Upper lobe of left lung (tissue), 6 donors: ENCODE results near the gene CCM2. TPM values are rescaled to one million over a fixed set of nuclear protein-coding genes. Genes with fewer than 3 reads are reported as not detected.

ENCODE experiments used
- ATAC-seq, 2 donors: fragments of 200-7000 bp; cut with Tn5 transposase; one replicate each; pipeline ENCODE4 v1.9.1; 2022; ENCODE audit warnings: mild to moderate bottlenecking in 2 of 2, moderate library complexity in 2 of 2; ENCODE audit not compliant: low FRiP score in 2 of 2
- DNase-seq, 2 donors: peaks; one replicate each; pipeline ENCODE4 v3.0.0-alpha.2; 2019 to 2020
- H3K27ac ChIP-seq, 4 donors: fragments of 200-600 bp; sonication (generic); one replicate each; pipeline ENCODE4 v1.5.1; 2016 to 2019
- H3K27me3 ChIP-seq, 4 donors: fragments of 200-600 bp; sonication (generic); one replicate each; pipeline ENCODE4 v1.5.1; 2017 to 2019
- H3K36me3 ChIP-seq, 4 donors: fragments of 200-600 bp; sonication (generic); one replicate each; pipeline ENCODE4 v1.5.1; 2016 to 2019
- H3K4me1 ChIP-seq, 4 donors: fragments of 200-600 bp; sonication (generic); one replicate each; pipeline ENCODE4 v1.5.1; 2018 to 2019
- H3K4me3 ChIP-seq, 4 donors: fragments of 200-600 bp; sonication (generic); one replicate each; pipeline ENCODE4 v1.5.1; 2017 to 2019; ENCODE audit warnings: mild to moderate bottlenecking in 2 of 4, moderate library complexity in 1 of 4
- H3K9me3 ChIP-seq, 4 donors: fragments of 200-600 bp; sonication (generic); one replicate each; pipeline ENCODE4 v1.5.1; 2018 to 2019
- EP300 ChIP-seq, 4 donors: sonication (generic); formaldehyde crosslinking; IDR thresholded peaks; one replicate each; pipeline ENCODE4 v1.5.1; 2017; ENCODE audit warnings: antibody characterized with exemption in 4 of 4, control low read depth in 2 of 4
- POLR2A ChIP-seq, 4 donors: fragments of 450-650 bp; IDR thresholded peaks; one replicate each; pipeline ENCODE4 v1.5.1; 2016 to 2017; ENCODE audit warnings: antibody characterized with exemption in 4 of 4, mild to moderate bottlenecking in 2 of 4
- POLR2AphosphoS5 ChIP-seq, 2 donors: sonication (generic); formaldehyde crosslinking; IDR thresholded peaks; one replicate each; pipeline ENCODE4 v1.5.1; 2017; ENCODE audit warnings: antibody characterized with exemption in 2 of 2
- WGBS, 2 donors: methylation state at CpG; one replicate each; pipeline ENCODE4 v1.1.5; 2017 to 2018; 5-methylcytosine and 5-hydroxymethylcytosine counted together
- total RNA-seq, 6 donors: library from RNA; depleted of rRNA in 4 of 6; stranded (reverse); fragments of >200 nt in 4 of 6; gene quantifications; one replicate each; pipeline versions ENCODE4 v1.1.0 to v1.2.1, GENCODE V29; 2016 to 2021
- TF ChIP-seq, protein P1 (sequence below), 6 experiments: fragments of 450-650 bp in 4 of 6; fragments of 200-600 bp in 2 of 6; sonication (generic) in 2 of 6; IDR thresholded peaks; one replicate each; pipeline ENCODE4 v1.5.1; 2016 to 2019; ENCODE audit warnings: antibody characterized with exemption in 6 of 6
- donor health status: DM: no; HTN: no; CAD: no; lungs with moderate emphysema.
- donor health status: DM: no; HTN: yes; CAD: no; lungs with severe emphysema.

The CCM2 gene
- total RNA-seq, 6 donors from 2014 or later = 30.9 to 63.9 (median 46.8) TPM

DNA sequence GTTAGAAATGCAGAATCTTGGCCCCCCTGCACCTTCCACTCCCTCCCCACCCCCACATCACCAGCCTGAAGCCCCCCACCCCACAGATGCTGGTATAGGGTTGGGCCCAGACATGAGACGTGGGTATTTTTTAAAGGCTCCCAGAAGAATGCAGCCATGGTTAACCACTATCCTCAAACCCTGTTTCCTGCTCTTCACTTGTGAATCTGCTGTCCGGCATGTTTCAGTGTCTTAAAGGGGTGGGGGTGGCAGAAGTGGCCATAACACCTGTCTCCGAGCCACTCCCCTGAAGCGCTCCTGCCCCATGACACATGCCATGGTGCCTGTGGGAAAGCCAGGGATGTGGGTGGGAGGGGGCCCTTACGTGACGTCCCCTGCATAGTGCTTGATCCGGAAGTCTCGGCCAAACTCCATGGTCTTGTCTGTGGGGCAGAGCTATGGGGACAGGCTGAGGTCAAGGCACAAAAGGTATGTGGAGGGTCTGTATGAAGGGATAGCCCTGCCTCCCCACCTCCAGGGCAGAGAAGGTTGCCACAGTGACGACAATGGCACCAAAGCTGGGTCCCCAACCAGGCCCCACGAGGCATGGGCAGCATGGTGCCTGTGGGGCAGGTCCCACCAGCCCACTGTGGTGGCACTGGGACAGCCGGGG, 30.8 kb upstream of the CCM2 start:
- peaks cover 0 to 12% (median 3%) of the 10 kb centered on the region in 4 donors for H3K36me3 ChIP-seq

DNA sequence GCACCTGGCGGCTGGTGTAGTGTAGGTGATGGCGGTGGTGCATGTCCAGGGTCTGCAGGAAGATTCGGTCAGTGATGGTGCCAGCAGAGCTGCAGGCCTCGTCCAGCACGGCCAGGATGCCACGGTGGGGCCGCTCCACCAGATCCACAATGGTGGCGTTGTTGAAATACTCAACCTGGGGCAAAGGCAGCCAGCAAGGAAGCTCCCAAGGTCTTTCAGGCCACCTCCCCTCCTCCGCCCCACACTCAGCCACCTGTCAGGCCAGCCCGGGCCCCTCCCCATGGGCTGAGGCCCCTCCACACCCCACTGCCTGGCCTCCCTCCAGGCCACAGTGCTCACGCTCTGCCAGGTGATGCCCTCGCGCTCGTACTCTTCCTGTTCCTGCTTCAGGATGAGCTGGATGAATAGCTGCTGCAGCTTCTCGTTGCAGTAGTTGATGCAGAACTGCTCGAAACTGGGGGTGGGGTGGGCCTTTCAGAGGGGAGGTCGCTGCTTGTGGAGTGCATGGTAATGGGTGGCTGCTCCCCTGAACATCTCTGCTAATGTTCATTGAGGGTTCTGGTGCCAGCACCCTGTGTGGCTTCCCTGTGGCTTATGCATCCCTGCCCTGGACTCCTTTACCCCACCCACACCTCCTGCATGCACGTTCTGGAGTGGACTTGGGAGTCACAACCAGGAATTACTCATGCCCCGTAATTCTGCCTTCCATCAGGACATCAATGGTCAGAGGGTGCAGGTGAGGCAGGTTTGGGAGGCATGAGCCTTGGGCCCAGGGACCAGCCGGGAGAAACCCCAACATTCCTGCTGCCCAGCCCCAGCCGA, 30.1 kb upstream of the CCM2 start:
- TF ChIP-seq EP300 (IDR thresholded peaks at IDR 0.05) (no peak), POLR2A (IDR thresholded peaks at IDR 0.05) (no peak), POLR2AphosphoS5 (IDR thresholded peaks at IDR 0.05) (no peak)
- TF ChIP-seq, protein P1, sequence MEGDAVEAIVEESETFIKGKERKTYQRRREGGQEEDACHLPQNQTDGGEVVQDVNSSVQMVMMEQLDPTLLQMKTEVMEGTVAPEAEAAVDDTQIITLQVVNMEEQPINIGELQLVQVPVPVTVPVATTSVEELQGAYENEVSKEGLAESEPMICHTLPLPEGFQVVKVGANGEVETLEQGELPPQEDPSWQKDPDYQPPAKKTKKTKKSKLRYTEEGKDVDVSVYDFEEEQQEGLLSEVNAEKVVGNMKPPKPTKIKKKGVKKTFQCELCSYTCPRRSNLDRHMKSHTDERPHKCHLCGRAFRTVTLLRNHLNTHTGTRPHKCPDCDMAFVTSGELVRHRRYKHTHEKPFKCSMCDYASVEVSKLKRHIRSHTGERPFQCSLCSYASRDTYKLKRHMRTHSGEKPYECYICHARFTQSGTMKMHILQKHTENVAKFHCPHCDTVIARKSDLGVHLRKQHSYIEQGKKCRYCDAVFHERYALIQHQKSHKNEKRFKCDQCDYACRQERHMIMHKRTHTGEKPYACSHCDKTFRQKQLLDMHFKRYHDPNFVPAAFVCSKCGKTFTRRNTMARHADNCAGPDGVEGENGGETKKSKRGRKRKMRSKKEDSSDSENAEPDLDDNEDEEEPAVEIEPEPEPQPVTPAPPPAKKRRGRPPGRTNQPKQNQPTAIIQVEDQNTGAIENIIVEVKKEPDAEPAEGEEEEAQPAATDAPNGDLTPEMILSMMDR (IDR thresholded peaks at IDR 0.05) = no peak
- Histone ChIP-seq H3K4me1 (peaks cover 0 to 4% (median 0%) of the 10 kb centered on the region in 4 donors), H3K27me3 (no peaks in the 10 kb centered on the region), H3K4me3 (no peak overlapping the region), H3K9me3 (no peaks in the 10 kb centered on the region), H3K36me3 (peaks cover 0 to 16% (median 7%) of the 10 kb centered on the region in 4 donors), H3K27ac (no peak overlapping the region)
- ATAC-seq = no peak
- no peak for DNase-seq
- WGBS, 2 donors = 80 to 83% methylated on average over 13 to 21 of the region's 21 CpGs

More for the DNA sequence above, 30.8 kb upstream of the CCM2 start:
- DNase-seq = no peak
- Histone ChIP-seq H3K9me3 (no peaks in the 10 kb centered on the region), H3K27me3 (no peaks in the 10 kb centered on the region), H3K27ac (no peak overlapping the region), H3K4me1 (peaks cover 0 to 4% (median 0%) of the 10 kb centered on the region in 4 donors), H3K4me3 (no peak overlapping the region)
- TF ChIP-seq, protein P1 (IDR thresholded peaks at IDR 0.05) = no peak
- no peak for TF ChIP-seq POLR2A (IDR thresholded peaks at IDR 0.05)
- TF ChIP-seq POLR2AphosphoS5 (IDR thresholded peaks at IDR 0.05) = no peak
- no peak for TF ChIP-seq EP300 (IDR thresholded peaks at IDR 0.05)
- ATAC-seq = no peak
- 90 to 92% methylated on average over 8 to 11 of the region's 11 CpGs for WGBS, 2 donors

DNA sequence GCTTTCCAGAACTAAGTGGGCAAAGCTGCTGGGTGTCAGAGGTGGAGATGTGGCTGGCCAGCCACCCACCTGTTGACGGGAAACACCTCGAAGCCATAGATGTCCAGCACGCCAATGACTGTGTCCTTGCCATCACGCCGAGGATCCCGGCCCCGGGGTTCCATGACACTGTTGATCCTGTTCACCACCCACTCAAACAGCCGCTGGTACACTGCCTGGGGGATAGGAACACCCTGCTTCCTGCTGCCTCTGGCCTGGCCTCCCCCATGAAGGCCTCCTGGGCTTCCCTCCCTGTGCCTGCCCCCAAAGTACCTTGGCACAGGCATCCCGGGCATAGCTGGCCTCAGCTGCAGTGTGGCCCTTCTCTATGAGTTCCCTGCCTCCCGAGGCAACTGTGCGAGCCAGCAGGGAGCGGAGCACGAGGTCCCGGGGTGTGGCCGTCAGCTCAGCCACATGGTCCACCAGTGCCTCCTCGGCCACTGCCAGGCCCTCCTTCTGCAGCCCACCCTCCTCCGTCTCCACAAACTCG, 29.4 kb upstream of the CCM2 start:
- 89 to 92% methylated on average over 11 to 14 of the region's 18 CpGs for WGBS, 2 donors
- Histone ChIP-seq H3K27ac (no peak overlapping the region), H3K36me3 (peaks cover 0 to 23% (median 12%) of the 10 kb centered on the region in 4 donors), H3K27me3 (no peaks in the 10 kb centered on the region), H3K4me3 (no peak overlapping the region), H3K9me3 (no peaks in the 10 kb centered on the region), H3K4me1 (peaks cover 0 to 4% (median 0%) of the 10 kb centered on the region in 4 donors)
- ATAC-seq = no peak
- DNase-seq = no peak
- TF ChIP-seq EP300 (IDR thresholded peaks at IDR 0.05) (no peak), POLR2AphosphoS5 (IDR thresholded peaks at IDR 0.05) (no peak), POLR2A (IDR thresholded peaks at IDR 0.05) (no peak)
- TF ChIP-seq, protein P1 (IDR thresholded peaks at IDR 0.05) = no peak

DNA sequence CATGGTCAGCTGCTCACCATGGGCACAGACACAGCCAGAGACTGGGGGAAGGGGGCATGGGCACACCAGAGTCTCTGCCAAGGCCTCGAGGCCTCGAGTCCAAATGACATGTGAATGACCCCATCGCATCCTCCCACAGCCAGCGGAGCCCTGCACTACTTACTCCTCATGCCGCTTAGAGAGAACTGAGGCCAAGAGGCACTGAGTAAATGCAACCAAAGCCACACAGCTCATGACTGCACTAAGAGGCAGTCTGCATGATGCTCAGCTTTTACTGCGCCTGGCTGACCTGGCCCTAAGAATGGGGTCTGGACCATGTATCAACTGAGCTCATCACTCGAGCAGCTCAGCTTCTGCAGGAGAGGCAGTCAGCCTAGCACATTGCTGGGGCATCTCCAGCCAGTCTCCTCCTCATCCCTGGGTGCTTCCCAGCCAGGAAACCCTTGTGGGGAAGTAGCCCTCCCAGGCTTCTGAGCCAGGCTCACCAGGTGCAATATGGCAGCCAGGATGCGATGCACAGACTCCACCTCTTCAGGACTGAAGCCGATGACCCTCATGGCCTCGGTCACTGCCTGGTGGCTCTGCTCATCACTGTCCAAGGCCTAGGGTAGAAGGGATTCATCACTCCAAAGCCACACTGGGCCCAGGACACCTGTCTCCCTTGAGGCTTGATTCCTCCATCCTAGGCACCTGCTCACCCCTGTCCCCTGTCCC, 28.7 kb upstream of the CCM2 start:
- H3K9me3 ChIP-seq = no peaks in the 10 kb centered on the region
- no peak overlapping the region for H3K4me3 ChIP-seq
- ATAC-seq = no peak
- H3K36me3 ChIP-seq = peaks cover 0 to 26% (median 16%) of the 10 kb centered on the region in 4 donors
- no peaks in the 10 kb centered on the region for H3K27me3 ChIP-seq
- TF ChIP-seq, protein P1 (IDR thresholded peaks at IDR 0.05) = no peak
- no peak for TF ChIP-seq POLR2AphosphoS5 (IDR thresholded peaks at IDR 0.05)
- no peak for TF ChIP-seq EP300 (IDR thresholded peaks at IDR 0.05)
- TF ChIP-seq POLR2A (IDR thresholded peaks at IDR 0.05) = no peak
- peaks cover 0 to 4% (median under 1%) of the 10 kb centered on the region in 4 donors for H3K4me1 ChIP-seq
- 85 to 89% methylated on average over 9 of the region's 10 CpGs for WGBS, 2 donors
- no peak overlapping the region for H3K27ac ChIP-seq
- no peak for DNase-seq
